GF-D8 (cell line): ENCODE measurements around the gene IFNA17.
A peak's percentile ranks its signal among the peaks of the same experiment; 100 is the strongest.
"Not testable (repeated sequence)": the region's sequence is repeated elsewhere in the genome, so short reads cannot be mapped to it uniquely, and the experiment has no call there.

Source experiments
- DNase-seq: peaks from one replicate; lab custom pipeline; 2025; lab: John Stamatoyannopoulos, UW

Gene IFNA17

GRCh38 chr9:21210782-21211181 is 17.2 kb downstream of the IFNA17 start:
- not testable (repeated sequence) for DNase-seq

GRCh38 chr9:21210311-21210710 is 17.7 kb downstream of the IFNA17 start:
- no peak for DNase-seq

GRCh38 chr9:21207043-21207442 is 21.0 kb downstream of the IFNA17 start, which contains the start of gene IFNA10:
TSS of gene IFNA10 (minus strand) at chr9:21207143. CDS start at chr9:21207097, 46 bp downstream.
- not testable (repeated sequence) for DNase-seq

GRCh38 chr9:21205204-21205603 is 22.8 kb downstream of the IFNA17 start:
- DNase-seq, result no peak

- DNase-seq, result not testable (repeated sequence)
Observed at GRCh38 chr9:21202105-21202504, 25.9 kb downstream of the IFNA17 start, which contains the start of gene IFNA7. TSS of gene IFNA7 (minus strand) at chr9:21202205. CDS start at chr9:21202165, 40 bp downstream.

- peak; percentile 7 for DNase-seq
Observed at GRCh38 chr9:21194867-21195776, 32.9 kb downstream of the IFNA17 start.

- DNase-seq, result not testable (repeated sequence)
Observed at GRCh38 chr9:21187487-21187886, 40.5 kb downstream of the IFNA17 start, which contains the start of gene IFNA4. TSS of gene IFNA4 (minus strand) at chr9:21187587. CDS start at chr9:21187531, 56 bp downstream.

GRCh38 chr9:21182810-21183736 is 44.9 kb downstream of the IFNA17 start:
- not testable (repeated sequence) for DNase-seq
